Activated naive CD4-positive, alpha-beta T cell treated with anti-CD3 and anti-CD28 coated beads, Interleukin-2, amount 50 U/mL, for 72 hours (primary cell): ENCODE results near the gene ADAT3. TPM values are rescaled to one million over a fixed set of nuclear protein-coding genes. Genes with fewer than 3 reads are reported as not detected.
A peak's percentile ranks its signal among the peaks of the same experiment; 100 is the strongest.

ENCODE experiments used
- ATAC-seq, 2 donors: fragments of 150-1000 bp; cut with Tn5 transposase; 2 replicates each; pipeline ENCODE4 v1.10.0; 2021; ENCODE audit warnings: mild to moderate bottlenecking in 2 of 2, moderate library complexity in 2 of 2
- DNase-seq, 2 donors: peaks; one replicate each; pipeline ENCODE4 v3.0.0; 2021 to 2022; ENCODE audit warnings: low spot score in 2 of 2
- H3K27ac Mint-ChIP-seq, 2 donors: one replicate each; pipeline ENCODE4 v1.8.0; 2022; ENCODE audit warnings: mild to moderate bottlenecking in 2 of 2, mixed read lengths in 2 of 2
- H3K36me3 Mint-ChIP-seq, 2 donors: one replicate each; pipeline ENCODE4 v1.8.0; 2022; ENCODE audit warnings: mixed read lengths in 2 of 2
- H3K9me3 Mint-ChIP-seq, 2 donors: one replicate each; pipeline ENCODE4 v1.8.0; 2022; ENCODE audit warnings: mixed read lengths in 2 of 2
- total RNA-seq, 2 donors: library from RNA; stranded (reverse); gene quantifications; one replicate each; pipeline ENCODE4 v1.2.3, GENCODE V29; 2022

The ADAT3 gene
- total RNA-seq = 1 to 10 TPM; 8.5 to 10.0 TPM

DNA sequence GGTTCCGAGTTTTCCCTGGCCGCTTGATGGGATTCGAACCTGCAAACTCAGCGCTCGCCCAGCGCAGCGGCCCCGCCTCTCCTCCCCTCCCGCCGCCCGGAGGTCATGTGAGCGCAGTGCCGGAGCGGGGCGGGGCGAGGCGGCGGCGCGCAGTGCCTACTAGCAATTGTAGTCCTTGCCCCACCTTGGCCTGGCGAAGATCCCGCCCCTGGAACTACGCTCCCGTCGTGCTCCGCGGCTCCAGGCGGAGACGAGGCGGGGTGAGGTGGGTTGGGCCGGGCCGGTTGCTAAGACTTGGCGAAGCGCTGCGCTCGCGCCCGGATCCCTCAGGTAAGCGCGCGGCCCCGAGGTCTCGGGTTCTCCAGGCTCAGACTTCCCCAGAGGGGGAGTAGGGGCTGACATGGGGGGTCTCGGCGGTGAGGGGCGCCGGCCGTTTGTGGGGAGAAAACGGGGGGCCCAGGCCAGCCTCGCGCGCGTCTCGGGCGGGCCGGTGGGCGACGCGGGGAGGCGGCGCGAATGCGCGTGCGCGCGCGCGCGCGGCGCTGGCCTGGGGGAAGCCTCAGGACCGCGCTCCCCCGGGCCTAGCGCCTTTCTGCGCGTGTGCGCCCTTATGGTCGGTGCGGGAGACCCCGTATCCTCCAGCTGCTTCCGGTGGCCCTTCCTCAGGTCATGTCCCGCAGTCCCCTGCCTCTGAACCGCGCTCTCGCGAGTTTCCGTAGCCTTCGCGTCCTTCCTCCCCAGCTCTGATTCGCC, at the start of gene ADAT3, which contains the start of gene SCAMP4:
TSS of gene ADAT3 (plus strand) at position 290 of the 753 bp plus-strand sequence. CDS start 6,649 bp downstream, outside the sequence.
TSS of gene SCAMP4 (plus strand) at position 290 of the 753 bp plus-strand sequence. CDS start 9,621 bp downstream, outside the sequence.
- Mint-ChIP-seq H3K27ac (peak within 1 kb of the TSS; percentile 84), H3K9me3 (no peaks in the 10 kb centered on the region), H3K36me3 (peaks cover 0 to 5% of the 10 kb centered on the region in 2 donors)
- DNase-seq (peak; percentile 97 to 98), ATAC-seq (peak; percentile 96 to 98)

GRCh38 chr19:1855828-1856255, 49.4 kb upstream of the ADAT3 start:
- ATAC-seq = peak; percentile 14 to 30
- DNase-seq = no peak

DNA sequence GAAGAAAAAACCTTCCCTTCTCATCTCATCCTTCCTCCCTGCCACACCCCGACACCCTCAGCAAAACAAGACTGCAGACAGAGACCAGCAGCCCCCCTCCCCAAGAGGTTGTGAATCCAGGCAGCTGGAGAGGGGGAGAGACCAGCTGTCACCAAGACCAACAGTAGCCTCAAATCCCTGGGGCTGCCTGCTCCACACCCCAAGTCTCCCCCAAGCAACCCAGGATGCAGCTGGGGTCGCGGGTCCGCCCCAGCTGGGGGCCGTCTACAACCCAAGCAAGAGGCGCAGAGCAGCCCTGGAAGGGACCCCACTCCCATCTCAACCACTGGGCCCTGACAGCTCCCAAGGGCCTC, 48.9 kb upstream of the ADAT3 start:
- ATAC-seq (no peak), DNase-seq (no peak)
- Mint-ChIP-seq H3K27ac (peak overlapping the region; percentile 29 to 81), H3K36me3 (no peaks in the 10 kb centered on the region), H3K9me3 (no peaks in the 10 kb centered on the region)

More at GRCh38 chr19:1855828-1856255, 49.4 kb upstream of the ADAT3 start:
- no peaks in the 10 kb centered on the region for H3K9me3 Mint-ChIP-seq
- no peaks in the 10 kb centered on the region for H3K36me3 Mint-ChIP-seq
- H3K27ac Mint-ChIP-seq = peak overlapping the region; percentile 68 to 81

DNA sequence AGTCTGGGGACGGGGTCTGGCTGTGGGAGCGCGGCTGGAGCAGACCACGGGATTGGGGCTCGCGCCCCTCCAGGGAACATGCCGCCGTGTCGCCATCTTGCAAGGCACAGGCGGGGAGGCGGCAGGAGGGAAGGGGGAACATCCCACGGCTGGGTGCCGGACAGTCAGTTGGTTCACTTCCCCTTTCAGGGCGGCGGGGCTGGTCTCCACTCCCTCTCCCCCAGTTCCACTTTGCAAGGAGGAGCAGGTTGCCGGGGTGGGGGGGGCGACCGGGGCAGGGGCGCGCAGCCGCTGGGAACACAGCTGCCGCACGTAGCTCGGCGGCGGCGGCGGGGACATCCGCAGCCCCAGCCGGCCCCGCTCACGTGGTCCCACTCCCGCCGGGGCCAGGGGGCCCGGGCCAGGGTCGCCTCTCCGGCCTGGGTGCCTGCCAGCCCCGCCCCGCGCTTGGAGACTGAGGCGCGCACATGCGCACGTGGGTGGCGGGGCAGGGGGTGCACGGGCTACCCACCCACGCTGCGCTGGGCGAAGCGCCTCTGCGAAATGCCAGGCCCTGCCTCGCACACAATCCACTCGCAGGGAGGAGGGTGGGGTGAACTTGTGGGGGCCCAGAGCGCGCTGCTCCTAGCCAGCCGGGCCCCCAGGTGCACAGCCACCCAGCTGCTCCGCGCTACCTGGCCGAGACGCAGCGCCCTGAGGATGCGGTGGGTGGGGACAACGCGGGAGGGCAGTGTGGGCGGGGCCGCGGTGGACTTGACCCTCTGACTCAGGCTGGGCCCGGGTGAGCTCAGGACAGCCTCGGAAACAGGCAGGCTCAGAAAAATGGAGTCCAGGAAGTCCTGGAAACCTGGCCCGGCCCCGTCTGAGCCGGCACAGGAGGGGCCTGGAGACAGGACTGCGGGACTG, 48.2 kb upstream of the ADAT3 start:
- peak; percentile 56 to 89 for DNase-seq
- Mint-ChIP-seq H3K27ac (peak overlapping the region in 1 of 2 donors; percentile 81), H3K36me3 (peaks cover 0 to 3% of the 10 kb centered on the region in 2 donors), H3K9me3 (no peaks in the 10 kb centered on the region)
- peak; percentile 11 to 70 for ATAC-seq

- Mint-ChIP-seq H3K27ac (peak overlapping the region in 1 of 2 donors; percentile 77), H3K36me3 (peaks cover 5 to 10% of the 10 kb centered on the region in 2 donors), H3K9me3 (no peaks in the 10 kb centered on the region)
- ATAC-seq = no peak
- no peak for DNase-seq
Observed at GRCh38 chr19:1857648-1858326, 47.4 kb upstream of the ADAT3 start.

- ATAC-seq (no peak), DNase-seq (peak in 1 of 2 donors; percentile 58)
- H3K27ac Mint-ChIP-seq = peak overlapping the region; percentile 15 to 77
- H3K9me3 Mint-ChIP-seq = no peaks in the 10 kb centered on the region
- H3K36me3 Mint-ChIP-seq = peaks cover 5 to 10% of the 10 kb centered on the region in 2 donors
Observed at GRCh38 chr19:1858412-1859081, 46.7 kb upstream of the ADAT3 start.

DNA sequence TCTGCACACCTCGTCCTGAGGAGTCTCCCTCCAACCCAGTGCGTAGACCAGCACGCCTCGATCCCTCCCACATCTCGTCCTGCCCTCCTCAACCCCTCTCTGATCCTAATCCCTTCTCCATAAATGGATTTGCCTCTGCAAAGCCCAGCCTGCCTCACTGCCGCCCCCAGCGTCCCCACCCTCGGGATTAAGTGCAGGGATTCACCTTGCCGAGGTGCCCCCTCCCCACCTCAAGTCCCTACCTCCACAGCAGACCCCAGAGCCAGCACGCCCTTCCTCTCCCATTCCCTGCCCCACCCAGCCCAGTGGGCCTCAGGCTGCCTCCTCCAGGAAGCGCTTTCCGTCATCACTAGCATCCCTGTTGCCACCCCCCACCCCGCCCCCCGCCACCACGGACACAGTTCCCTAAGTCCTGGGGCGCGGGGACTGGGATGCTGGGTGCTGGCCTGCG, 45.8 kb upstream of the ADAT3 start:
- DNase-seq (no peak), ATAC-seq (no peak)
- Mint-ChIP-seq H3K36me3 (peaks cover 5 to 10% of the 10 kb centered on the region in 2 donors), H3K27ac (peak overlapping the region; percentile 39 to 87), H3K9me3 (no peaks in the 10 kb centered on the region)

DNA sequence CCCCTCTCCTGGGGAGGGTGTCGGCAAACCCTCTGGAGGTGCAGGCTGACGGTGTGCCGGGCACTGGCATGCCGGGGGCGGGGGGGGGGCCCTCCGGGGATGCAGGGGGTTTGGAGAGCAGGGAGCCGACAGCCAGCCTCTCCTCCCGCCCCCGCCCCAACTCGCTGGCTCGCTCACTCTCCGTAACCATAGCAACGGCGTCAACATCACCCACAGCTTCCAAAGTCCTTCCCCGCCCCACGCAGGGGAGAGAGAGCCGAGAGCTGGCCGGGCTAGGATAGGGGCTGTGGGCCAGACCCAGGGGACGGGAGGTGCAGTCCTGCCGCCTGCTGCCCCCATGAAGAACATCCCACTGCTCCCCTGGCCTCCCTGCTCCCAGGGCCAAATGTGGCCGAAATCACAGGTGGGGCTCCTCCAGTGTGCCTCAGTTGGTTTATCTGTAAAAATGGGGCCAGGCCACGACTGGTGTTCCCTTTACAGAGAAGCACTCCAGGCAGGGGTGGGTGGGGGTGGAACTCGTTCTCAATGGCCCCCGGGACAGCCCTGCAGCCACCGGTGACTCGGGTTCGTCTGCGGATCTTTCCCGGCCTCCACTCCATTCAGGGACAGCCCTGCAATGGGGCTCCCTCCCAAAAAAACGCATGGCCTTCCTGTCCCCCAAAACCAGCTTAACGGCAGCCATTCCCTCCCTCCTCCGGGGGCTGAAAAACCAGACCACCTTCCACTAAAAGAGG, 45.0 kb upstream of the ADAT3 start:
- peak; percentile 60 to 62 for DNase-seq
- H3K36me3 Mint-ChIP-seq = peaks cover 5 to 10% of the 10 kb centered on the region in 2 donors
- H3K9me3 Mint-ChIP-seq = no peaks in the 10 kb centered on the region
- H3K27ac Mint-ChIP-seq = peak overlapping the region in 1 of 2 donors; percentile 86
- no peak for ATAC-seq

GRCh38 chr19:1860821-1861598, 44.2 kb upstream of the ADAT3 start:
- Mint-ChIP-seq H3K27ac (peak overlapping the region; percentile 86 to 90), H3K36me3 (peaks cover 5 to 10% of the 10 kb centered on the region in 2 donors), H3K9me3 (no peaks in the 10 kb centered on the region)
- ATAC-seq = no peak
- DNase-seq = no peak

DNA sequence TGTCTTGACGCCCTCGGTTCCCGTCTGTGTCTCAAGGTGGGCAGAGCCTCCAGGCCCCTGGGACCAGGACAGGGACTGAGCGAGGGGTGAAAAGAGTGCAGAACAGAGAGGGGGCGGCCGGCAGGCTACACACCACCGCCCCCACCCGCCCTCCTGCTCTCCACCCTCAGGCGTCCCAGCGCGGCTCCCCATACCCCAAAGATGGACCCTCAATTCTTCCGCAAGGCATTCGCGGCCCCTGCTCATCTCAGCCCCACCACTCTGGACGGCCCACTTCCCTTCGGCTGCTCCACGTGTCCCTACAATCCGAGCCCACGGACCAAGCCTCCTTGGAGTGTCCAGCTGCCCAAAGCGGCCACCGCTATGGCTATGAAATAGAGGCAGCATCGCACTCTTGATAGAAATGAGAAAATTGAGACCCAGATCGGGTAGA, 43.6 kb upstream of the ADAT3 start:
- peak overlapping the region; percentile 86 to 90 for H3K27ac Mint-ChIP-seq
- ATAC-seq = no peak
- DNase-seq = no peak
- no peaks in the 10 kb centered on the region for H3K9me3 Mint-ChIP-seq
- peaks cover 5 to 10% of the 10 kb centered on the region in 2 donors for H3K36me3 Mint-ChIP-seq

DNA sequence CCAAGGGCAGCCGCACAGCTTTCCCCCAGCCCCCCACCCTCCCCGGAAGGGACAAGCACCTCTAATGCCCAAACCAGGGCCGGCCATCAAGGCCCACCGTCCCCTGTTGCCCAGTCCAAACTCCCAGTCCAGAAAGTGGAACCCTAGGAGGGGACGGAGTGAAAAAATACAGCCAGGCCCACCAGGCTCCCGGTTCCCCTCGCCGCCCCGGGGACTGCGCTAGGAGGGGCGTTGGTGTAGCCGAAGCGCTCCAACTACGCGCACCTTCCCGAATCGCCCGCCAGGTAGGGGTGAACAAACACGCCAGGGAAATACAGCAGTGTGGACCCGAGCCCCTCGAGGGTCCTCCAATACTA, 43.2 kb upstream of the ADAT3 start:
- ATAC-seq (no peak), DNase-seq (no peak)
- Mint-ChIP-seq H3K36me3 (peaks cover 5 to 10% of the 10 kb centered on the region in 2 donors), H3K27ac (peak overlapping the region; percentile 86 to 98), H3K9me3 (no peaks in the 10 kb centered on the region)

DNA sequence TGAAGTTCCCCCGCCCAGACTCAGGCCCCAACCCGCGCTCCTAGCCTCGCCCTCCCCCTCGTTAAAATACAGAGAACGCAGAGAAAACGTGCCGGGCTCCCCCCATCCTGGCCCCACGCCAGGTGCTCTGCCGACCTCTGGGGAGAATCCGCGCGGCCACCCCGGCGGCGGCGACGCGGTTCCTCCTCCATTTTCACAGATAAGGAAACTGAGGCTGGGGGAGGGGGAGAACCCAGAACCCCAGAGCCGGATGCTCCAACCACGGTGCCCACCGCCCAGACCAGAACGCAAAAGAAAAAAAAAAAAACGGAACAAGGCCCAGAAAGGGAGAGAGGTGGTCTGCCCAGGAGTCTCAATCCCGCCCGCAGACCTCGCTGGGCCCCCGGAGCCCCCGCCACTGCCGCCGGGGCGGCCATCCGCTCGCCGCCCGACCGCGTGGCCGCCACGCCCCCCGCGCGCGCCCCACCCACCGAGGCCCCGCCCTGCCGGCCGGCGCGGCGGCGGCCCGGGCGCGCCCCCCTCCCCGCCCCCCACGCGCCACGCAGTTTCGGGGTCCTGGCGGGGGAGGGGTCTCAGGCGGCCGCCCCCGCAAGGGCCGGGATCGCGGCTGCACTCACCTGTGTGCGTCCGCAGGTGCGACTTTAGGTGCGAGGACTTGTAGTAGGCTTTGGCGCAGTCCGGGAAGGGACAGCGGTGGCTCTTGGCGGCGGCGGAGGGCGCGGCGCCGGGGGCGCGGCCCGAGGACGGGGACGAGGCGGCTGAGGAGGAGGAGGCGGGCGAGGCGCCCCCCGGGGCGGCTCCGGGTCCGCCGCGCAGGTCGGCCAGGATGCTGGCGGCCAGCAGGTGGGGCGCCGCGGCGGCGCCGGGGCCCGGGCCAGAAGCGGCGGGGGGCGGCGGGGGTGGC, 42.5 kb upstream of the ADAT3 start:
- ATAC-seq (peak in 1 of 2 donors; percentile 7), DNase-seq (peak in 1 of 2 donors; percentile 66)
- Mint-ChIP-seq H3K9me3 (no peaks in the 10 kb centered on the region), H3K27ac (peak overlapping the region; percentile 86 to 98), H3K36me3 (peaks cover 5 to 10% of the 10 kb centered on the region in 2 donors)

DNA sequence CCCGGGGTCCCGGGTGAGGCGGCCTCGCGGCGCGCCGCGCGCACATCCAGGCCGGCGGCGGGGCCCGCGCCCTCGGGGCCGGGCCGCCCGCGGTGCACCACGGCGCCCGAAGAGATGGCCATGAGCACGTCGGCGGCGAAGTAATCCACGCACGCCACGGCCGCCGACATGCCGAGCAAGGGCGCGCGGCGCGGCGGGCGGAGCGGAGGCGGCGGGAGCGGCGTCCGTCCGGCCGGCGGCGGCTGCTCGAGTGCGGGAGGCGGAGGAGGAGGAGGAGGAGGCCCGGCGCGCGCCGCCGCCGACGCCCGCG, 41.9 kb upstream of the ADAT3 start, which contains the start of gene KLF16:
TSS of gene KLF16 (minus strand) at position 252 of the 310 bp plus-strand sequence. CDS start at position 170, 82 bp downstream.
- Mint-ChIP-seq H3K27ac (peak within 1 kb of the TSS; percentile 86 to 98), H3K9me3 (no peaks in the 10 kb centered on the region), H3K36me3 (peaks cover 5 to 10% of the 10 kb centered on the region in 2 donors)
- DNase-seq (no peak), ATAC-seq (peak in 1 of 2 donors; percentile 2)
